GM12801 (cell line): Measurements from ENCODE around the gene PANX2.

ENCODE experiments used
- TF ChIP-seq, protein P1 (sequence below): IDR thresholded peaks from one replicate; pipeline ENCODE4 v1.5.1; 2011; ENCODE audit warnings: control low read depth; ENCODE audit not compliant: insufficient read length; ENCODE audit errors: extremely low read depth

The PANX2 gene

GRCh38 chr22:50210378-50211139 is 40.0 kb downstream of the PANX2 start:
- TF ChIP-seq, protein P1, sequence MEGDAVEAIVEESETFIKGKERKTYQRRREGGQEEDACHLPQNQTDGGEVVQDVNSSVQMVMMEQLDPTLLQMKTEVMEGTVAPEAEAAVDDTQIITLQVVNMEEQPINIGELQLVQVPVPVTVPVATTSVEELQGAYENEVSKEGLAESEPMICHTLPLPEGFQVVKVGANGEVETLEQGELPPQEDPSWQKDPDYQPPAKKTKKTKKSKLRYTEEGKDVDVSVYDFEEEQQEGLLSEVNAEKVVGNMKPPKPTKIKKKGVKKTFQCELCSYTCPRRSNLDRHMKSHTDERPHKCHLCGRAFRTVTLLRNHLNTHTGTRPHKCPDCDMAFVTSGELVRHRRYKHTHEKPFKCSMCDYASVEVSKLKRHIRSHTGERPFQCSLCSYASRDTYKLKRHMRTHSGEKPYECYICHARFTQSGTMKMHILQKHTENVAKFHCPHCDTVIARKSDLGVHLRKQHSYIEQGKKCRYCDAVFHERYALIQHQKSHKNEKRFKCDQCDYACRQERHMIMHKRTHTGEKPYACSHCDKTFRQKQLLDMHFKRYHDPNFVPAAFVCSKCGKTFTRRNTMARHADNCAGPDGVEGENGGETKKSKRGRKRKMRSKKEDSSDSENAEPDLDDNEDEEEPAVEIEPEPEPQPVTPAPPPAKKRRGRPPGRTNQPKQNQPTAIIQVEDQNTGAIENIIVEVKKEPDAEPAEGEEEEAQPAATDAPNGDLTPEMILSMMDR: no peak

DNA sequence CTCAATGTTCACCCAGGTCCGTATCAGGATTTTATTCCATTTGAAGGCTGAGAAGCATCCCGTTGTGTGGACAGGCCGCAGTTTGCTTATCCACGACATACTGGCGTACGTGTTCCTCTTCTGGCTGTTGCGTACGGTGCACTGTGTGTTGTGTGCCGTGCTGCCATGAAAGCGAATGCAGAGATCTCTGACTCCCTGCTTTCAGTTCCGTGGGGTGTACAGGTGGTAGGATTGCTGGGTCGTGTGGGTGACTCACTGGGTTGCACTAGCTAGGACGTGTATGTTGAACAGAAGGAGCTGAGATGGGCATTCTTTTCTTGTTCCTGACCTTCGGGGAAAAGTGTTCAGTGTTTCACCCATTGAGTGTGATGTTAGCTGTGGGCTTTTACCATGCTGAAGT is 40.6 kb downstream of the PANX2 start:
- TF ChIP-seq, protein P1: no peak

GRCh38 chr22:50213263-50213662 is 42.7 kb downstream of the PANX2 start:
- TF ChIP-seq, protein P1: no peak

DNA sequence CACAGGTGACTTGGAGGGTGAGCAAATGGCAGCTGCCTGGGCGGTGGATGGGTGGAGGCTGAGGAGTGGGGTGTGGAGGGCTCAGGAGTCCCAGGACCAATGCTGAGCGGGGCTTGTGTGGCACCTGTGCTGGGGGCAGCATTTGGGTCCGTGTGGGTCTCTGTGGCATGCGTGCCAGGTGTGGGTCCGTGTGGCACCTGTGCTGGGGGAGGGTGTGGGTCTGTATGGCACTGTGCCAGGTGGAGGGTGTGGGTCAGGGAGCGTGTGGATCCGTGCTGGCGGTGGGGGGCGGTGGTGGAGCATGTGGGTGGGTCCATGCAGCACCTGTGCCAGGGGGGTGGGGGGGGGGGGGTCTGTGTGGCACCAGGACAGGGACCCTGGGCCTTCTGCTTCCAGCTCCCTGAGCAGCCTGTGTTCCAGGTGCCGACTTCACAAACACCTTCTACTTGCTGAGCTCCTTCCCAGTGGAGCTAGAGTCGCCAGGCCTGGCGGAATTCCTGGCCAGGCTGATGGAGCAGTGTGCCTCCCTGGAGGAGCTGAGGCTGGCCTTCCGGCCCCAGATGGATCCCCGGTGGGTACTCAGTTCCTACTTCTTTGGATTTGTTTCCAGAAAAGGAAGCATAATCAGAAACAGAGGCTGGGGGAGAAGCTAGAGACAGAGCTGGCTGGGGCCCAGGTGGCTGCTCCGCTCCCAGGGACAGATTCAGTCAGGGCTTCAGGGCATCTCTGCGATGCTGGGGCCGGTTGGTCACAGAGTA is 44.9 kb downstream of the PANX2 start:
- TF ChIP-seq, protein P1: no peak

GRCh38 chr22:50216055-50216683 is 45.6 kb downstream of the PANX2 start:
- TF ChIP-seq, protein P1: no peak

- TF ChIP-seq, protein P1: no peak
Observed at GRCh38 chr22:50216684-50217520, 46.4 kb downstream of the PANX2 start.

GRCh38 chr22:50217543-50218152 is 47.1 kb downstream of the PANX2 start:
- TF ChIP-seq, protein P1: no peak
